GM12801 (cell line): ENCODE measurements around the gene SNX24.

Experiments used
- TF ChIP-seq, protein P1 (sequence below): IDR thresholded peaks from one replicate; pipeline ENCODE4 v1.5.1; 2011; ENCODE audit warnings: control low read depth; ENCODE audit not compliant: insufficient read length; ENCODE audit errors: extremely low read depth

SNX24 gene

DNA sequence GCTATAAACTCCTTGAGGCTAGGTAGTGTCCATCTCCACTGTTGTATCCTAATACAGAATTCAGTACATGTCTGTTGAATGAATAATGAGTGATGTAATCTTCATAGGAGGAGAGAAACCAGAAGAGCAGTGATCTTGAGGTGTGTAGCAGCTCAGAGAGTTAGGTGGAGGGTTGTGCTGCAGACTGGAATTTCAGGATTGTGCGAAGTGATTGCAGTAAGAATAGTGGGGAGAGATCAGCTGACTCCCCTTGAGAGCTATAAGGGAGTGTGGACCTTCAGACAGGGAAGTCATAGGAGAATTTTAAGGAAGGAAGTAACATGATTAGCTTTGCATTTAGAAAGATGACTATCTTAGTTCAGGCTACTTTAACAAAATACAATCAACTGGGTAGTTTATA is 4.4 kb downstream of the SNX24 start:
- TF ChIP-seq, protein P1, sequence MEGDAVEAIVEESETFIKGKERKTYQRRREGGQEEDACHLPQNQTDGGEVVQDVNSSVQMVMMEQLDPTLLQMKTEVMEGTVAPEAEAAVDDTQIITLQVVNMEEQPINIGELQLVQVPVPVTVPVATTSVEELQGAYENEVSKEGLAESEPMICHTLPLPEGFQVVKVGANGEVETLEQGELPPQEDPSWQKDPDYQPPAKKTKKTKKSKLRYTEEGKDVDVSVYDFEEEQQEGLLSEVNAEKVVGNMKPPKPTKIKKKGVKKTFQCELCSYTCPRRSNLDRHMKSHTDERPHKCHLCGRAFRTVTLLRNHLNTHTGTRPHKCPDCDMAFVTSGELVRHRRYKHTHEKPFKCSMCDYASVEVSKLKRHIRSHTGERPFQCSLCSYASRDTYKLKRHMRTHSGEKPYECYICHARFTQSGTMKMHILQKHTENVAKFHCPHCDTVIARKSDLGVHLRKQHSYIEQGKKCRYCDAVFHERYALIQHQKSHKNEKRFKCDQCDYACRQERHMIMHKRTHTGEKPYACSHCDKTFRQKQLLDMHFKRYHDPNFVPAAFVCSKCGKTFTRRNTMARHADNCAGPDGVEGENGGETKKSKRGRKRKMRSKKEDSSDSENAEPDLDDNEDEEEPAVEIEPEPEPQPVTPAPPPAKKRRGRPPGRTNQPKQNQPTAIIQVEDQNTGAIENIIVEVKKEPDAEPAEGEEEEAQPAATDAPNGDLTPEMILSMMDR, result no peak

DNA sequence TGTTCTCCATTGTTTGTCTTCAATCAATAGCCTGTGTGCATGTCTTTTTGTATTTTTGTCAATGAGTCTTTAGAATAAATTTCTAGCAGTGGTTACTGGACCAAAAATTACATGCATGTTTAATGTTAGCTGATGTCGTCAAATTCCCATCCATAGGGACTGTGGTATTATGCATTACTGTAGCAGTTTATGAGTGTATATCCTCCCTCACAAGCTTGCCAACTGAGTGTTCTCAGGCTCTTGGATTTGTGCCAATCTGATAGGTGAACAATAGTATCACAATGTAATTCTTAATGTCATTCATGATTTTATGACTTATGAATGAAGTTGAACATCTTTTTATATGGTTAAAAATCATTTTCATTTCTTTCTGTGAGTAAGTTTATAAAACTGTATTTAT is 13.0 kb downstream of the SNX24 start:
- TF ChIP-seq, protein P1, result no peak

DNA sequence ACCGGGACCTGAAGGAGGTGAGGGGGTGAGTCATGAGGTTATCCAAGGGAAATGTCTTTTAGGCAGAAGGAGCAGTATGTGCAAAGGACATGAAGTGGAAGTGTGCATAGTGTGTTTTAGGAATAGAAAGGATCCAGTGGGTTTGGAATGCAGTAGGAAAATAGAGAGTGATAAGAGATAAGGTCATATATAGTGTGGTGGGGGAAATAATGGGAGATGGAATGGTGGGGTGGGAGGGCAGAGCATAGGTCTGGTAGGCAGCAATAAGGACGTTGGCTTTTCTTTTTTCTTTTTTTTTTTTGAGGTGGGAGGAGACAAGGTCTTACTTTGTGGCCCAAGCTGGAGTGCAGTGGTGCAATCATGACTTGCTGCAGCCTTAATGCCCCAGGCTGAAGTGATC is 17.8 kb downstream of the SNX24 start:
- TF ChIP-seq, protein P1, result no peak

DNA sequence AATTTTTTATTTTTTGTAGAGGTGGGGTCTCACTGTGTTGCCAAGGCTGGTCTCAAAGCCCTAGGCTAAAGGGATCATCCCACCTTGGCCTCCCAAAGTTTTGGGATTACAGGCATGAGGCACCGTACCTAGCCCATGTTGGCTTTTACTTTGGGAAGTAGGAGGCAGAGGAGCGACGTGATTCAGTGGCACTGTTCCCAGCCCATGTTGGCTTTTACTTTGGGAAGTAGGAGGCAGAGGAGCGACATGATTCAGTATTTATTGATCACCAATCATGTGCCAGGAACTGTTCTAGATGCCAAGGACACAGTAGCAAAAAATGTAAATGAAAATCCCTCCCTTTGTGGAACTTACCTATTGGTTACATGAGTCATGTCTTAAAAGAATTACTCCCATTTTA is 18.3 kb downstream of the SNX24 start:
- TF ChIP-seq, protein P1, result no peak

DNA sequence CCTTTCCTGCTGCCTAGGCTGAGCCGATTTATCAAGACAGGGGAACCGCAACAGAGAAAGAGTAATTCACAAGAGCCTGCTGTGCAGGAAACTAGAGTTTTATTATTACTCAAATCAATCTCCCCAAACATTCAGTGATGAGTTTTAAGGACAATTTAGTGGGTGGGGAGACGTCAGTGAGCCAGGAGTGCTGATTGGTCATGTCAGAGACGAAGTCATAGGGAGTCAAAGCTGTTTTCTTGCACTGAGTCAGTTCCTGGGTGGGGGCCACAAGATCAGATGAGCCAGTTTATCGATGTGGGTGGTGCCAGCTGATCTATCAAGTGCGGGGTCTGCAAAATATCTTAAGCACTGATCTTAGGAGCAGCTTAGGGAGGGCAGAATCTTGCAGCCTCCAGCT is 19.0 kb downstream of the SNX24 start:
- TF ChIP-seq, protein P1, result no peak

DNA sequence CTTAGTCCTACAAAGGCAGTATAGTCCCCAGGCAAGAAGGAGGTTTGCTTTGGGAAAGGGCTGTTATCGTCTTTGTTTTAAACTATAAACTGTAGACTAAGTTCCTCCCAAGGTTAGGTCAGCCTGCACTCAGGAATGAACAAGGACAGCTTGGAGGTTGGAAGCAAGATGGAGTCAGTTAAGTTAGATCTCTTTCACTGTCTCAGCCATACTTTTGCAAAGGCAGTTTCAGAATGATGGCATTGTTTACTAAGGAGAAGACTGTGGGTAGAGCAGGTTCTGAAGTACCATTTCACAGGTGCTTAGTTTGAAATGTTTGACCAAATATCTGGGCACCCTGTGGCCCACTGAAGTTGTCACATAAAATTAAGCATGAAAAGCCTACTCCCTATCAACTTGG is 19.4 kb downstream of the SNX24 start:
- TF ChIP-seq, protein P1, result no peak

DNA sequence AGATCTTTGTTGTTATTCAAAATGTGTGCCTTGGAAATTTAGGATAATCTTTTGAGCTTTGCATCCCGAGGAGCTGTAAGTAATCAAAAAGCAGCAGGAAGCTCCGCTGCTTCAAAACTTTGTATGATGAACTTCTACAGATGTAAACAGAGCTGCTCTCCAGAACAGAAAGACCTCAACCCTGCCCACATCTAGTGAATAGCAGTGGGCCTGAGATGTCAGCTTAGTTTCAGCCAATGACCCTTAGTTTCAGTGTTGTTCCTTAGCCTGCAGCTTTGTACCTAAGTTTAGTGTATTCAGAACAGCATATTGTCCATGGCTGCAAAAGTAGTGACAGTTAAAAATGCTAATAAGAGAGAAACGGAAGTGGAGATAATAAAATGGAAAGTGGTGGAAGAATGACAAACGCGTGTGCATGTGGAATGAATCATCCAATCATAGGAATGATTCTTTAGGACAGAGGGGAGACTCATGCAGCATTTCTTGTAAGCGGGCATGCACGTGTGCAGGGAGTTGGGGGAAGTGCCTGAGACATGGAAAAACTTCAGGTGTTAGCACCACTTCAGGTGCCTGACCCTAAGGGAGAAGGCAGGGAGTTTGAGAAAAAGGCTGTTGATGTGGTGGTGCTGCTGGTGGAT is 24.9 kb downstream of the SNX24 start:
- TF ChIP-seq, protein P1, result no peak

DNA sequence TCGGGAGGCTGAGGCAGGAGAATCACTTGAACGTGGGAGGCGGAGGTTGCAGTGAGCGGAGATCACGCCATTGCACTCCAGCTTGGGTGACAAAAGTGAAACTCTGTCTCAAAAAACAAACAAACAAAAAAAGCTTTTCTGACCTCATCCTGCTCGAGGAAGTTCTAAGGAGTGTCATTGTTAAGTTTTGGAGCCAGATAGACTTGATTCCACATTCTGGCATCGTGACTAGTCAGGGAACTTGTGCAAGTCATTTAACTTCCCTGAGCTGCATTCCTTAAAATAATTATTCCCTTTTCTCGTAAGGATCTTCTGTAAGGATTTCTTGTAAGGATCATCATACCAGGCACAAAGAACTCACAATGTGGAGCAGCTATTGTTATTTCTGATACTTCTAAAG is 26.2 kb downstream of the SNX24 start:
- TF ChIP-seq, protein P1, result no peak
